Measurements from ENCODE around the gene FGF7.

DNA sequence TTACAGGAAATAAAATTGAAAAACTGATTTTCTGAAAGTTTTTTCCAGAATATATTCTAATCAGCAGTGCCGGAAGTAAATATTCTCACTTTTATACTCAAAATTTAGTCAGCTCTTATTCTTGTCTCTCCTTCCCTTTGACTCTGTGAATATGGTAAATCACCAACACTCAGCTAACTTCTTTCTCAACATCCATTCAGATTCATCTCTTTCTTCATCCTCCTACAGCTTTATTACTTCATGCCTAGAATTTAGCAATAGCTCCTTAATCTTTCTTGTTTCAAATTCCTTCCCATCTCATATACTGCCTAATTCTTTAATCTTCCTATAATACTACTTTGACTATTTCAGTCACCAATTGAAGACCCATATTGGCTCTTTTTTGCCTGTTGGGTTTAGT lies 67.9 kb downstream of the FGF7 start:
- TF ChIP-seq CEBPB (IDR thresholded peaks at IDR 0.05) (no peak), RAD21 (IDR thresholded peaks at IDR 0.05; ENCODE audit: low read depth) (no peak), EP300 (IDR thresholded peaks at IDR 0.05; ENCODE audit: borderline replicate concordance) (no peak), TAF1 (IDR thresholded peaks at IDR 0.05; ENCODE audit: low read depth) (no peak), FOXM1 (IDR thresholded peaks at IDR 0.05; ENCODE audit: borderline replicate concordance, low read depth) (no peak), YY1 (IDR thresholded peaks at IDR 0.05; ENCODE audit: low read depth) (no peak), TEAD4 (IDR thresholded peaks at IDR 0.05) (no peak), TCF12 (IDR thresholded peaks at IDR 0.05; ENCODE audit: low read depth) (no peak)
- TF ChIP-seq, protein P1, sequence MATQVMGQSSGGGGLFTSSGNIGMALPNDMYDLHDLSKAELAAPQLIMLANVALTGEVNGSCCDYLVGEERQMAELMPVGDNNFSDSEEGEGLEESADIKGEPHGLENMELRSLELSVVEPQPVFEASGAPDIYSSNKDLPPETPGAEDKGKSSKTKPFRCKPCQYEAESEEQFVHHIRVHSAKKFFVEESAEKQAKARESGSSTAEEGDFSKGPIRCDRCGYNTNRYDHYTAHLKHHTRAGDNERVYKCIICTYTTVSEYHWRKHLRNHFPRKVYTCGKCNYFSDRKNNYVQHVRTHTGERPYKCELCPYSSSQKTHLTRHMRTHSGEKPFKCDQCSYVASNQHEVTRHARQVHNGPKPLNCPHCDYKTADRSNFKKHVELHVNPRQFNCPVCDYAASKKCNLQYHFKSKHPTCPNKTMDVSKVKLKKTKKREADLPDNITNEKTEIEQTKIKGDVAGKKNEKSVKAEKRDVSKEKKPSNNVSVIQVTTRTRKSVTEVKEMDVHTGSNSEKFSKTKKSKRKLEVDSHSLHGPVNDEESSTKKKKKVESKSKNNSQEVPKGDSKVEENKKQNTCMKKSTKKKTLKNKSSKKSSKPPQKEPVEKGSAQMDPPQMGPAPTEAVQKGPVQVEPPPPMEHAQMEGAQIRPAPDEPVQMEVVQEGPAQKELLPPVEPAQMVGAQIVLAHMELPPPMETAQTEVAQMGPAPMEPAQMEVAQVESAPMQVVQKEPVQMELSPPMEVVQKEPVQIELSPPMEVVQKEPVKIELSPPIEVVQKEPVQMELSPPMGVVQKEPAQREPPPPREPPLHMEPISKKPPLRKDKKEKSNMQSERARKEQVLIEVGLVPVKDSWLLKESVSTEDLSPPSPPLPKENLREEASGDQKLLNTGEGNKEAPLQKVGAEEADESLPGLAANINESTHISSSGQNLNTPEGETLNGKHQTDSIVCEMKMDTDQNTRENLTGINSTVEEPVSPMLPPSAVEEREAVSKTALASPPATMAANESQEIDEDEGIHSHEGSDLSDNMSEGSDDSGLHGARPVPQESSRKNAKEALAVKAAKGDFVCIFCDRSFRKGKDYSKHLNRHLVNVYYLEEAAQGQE (IDR thresholded peaks at IDR 0.05; ENCODE audit: low read depth): no peak
- TF ChIP-seq, protein P2, sequence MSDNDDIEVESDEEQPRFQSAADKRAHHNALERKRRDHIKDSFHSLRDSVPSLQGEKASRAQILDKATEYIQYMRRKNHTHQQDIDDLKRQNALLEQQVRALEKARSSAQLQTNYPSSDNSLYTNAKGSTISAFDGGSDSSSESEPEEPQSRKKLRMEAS (IDR thresholded peaks at IDR 0.05): no peak
- TF ChIP-seq, protein P3, sequence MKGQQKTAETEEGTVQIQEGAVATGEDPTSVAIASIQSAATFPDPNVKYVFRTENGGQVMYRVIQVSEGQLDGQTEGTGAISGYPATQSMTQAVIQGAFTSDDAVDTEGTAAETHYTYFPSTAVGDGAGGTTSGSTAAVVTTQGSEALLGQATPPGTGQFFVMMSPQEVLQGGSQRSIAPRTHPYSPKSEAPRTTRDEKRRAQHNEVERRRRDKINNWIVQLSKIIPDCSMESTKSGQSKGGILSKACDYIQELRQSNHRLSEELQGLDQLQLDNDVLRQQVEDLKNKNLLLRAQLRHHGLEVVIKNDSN (IDR thresholded peaks at IDR 0.05): no peak
